ENCODE measurements around the gene MYBBP1A. TPM values are rescaled to one million over a fixed set of nuclear protein-coding genes. Genes with fewer than 3 reads are reported as not detected.

The MYBBP1A gene
- total and polyA plus RNA-seq, 4 donors: 12.2 to 23.3 (median 20.0) TPM

GRCh38 chr17:4551141-4551540 is 4.0 kb downstream of the MYBBP1A start:
- H3K36me3 ChIP-seq (ENCODE audit: control insufficient read depth in 4 of 4, insufficient read depth in 3 of 4, low read depth in 1 of 4, low read length in 3 of 4): peaks cover 23 to 63% (median 34%) of the 10 kb centered on the region in 4 donors
- 91% methylated on average over 8 of the region's 8 CpGs for WGBS

More at GRCh38 chr17:4551141-4551540, 4.0 kb downstream of the MYBBP1A start:
- H3K4me3 ChIP-seq (ENCODE audit: low read depth in 1 of 3, low read length in 3 of 3): no peak overlapping the region
- no peak overlapping the region for H3K9ac ChIP-seq (ENCODE audit: low read depth in 1 of 2, low read length in 2 of 2)
- peaks cover 2 to 21% (median 12%) of the 10 kb centered on the region in 4 donors for H3K4me1 ChIP-seq (ENCODE audit: control insufficient read depth in 4 of 4, insufficient read depth in 4 of 4, low read length in 3 of 4)
- H3K27ac ChIP-seq (ENCODE audit: low read depth in 1 of 2, low read length in 2 of 2): no peak overlapping the region
- no peak for DNase-seq (ENCODE audit: low spot score)
- no peak for TF ChIP-seq FOXA2 (IDR thresholded peaks at IDR 0.05)
- no peak for TF ChIP-seq HNF4G (IDR thresholded peaks at IDR 0.05)
- TF ChIP-seq REST (IDR thresholded peaks at IDR 0.05): no peak
- TF ChIP-seq SP1 (IDR thresholded peaks at IDR 0.05): no peak
- TF ChIP-seq NR2F2 (IDR thresholded peaks at IDR 0.05): no peak
- no peak for TF ChIP-seq EGR1 (IDR thresholded peaks at IDR 0.05; ENCODE audit: low read depth in 2 of 2)
- no peak for TF ChIP-seq YY1 (IDR thresholded peaks at IDR 0.05)
- TF ChIP-seq CTCF (IDR thresholded peaks at IDR 0.05; ENCODE audit: low read depth, low read length, missing input control): no peak
- no peak for TF ChIP-seq ATF3 (IDR thresholded peaks at IDR 0.05)
- TF ChIP-seq TAF1 (conservative IDR thresholded peaks at IDR 0.05): no peak
- TF ChIP-seq GABPA (IDR thresholded peaks at IDR 0.05 in 1 of 2, conservative IDR thresholded peaks at IDR 0.05 in 1 of 2): no peak
- TF ChIP-seq JUND (IDR thresholded peaks at IDR 0.05): no peak
- no peak for TF ChIP-seq FOXA1 (IDR thresholded peaks at IDR 0.05)
- no peak for TF ChIP-seq HNF4A (conservative IDR thresholded peaks at IDR 0.05)
- TF ChIP-seq MAX (IDR thresholded peaks at IDR 0.05): no peak
- TF ChIP-seq RAD21 (IDR thresholded peaks at IDR 0.05): no peak
- no peak for TF ChIP-seq ZBTB33 (IDR thresholded peaks at IDR 0.05)
- TF ChIP-seq RXRA (IDR thresholded peaks at IDR 0.05): no peak
- no peaks in the 10 kb centered on the region for H3K27me3 ChIP-seq (ENCODE audit: control insufficient read depth in 4 of 4, insufficient read depth in 4 of 4, low read length in 3 of 4)
- H3K9me3 ChIP-seq (ENCODE audit: control insufficient read depth in 4 of 4, low read length in 3 of 4): no peaks in the 10 kb centered on the region

Measured in liver (tissue), 9 donors.